ENCODE data around the gene LPCAT3.

Gene LPCAT3

DNA sequence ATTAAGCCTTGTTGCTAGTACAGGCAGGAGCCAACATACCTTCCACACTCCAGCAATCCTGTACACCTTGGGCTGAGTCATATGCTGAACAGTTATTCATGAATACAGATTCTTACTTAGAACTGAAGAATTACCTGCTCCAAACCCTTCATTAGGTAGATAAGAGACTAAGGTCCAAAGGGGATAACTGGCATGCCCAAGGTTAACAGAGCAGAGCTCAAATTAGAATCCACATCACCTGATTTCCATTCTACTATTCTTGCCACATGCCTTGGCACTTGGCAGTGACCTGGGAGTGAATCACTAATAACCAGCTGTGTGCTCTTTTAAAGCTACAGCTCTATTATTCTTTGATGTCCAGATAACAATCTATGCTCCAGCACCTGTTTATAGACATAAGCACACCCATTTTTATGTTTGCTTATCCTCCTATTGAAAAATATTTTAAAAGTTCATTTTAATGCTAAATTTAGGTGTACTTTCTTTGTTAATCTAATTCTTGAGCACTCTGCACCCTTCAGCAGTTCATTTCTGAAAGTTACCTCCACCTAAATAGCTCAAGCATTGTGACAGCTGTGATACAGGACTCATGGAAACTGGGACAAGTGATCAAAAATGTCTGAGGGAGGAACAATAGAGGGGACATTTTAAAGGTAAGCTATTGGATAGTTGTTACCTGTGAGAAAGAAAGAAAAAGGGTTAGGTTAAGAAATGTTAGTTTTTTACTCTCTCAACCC lies 19.4 kb downstream of the LPCAT3 start:
- no peak for DNase-seq (ENCODE audit: low read depth in 2 of 2)

DNA sequence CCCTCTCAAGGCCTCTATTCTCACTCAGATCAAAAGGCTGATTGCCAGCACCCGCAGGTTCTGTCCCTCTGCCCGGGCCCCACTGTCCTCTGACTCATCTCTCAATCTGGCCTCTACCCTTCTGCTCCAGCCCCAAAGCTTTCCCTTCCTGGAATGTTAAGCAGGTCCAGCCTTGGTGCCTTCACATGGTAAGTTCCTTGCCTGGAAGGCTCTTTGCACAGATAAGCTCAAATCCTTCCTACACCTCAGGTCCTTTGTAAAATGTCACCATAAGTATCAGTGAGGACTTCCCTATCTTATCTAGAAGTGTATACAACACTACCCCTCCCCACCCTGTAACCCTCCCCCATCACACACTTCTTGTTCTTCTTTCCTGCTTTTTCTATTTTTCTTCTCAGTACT lies 22.2 kb downstream of the LPCAT3 start:
- no peak for DNase-seq (ENCODE audit: low read depth in 2 of 2)

DNA sequence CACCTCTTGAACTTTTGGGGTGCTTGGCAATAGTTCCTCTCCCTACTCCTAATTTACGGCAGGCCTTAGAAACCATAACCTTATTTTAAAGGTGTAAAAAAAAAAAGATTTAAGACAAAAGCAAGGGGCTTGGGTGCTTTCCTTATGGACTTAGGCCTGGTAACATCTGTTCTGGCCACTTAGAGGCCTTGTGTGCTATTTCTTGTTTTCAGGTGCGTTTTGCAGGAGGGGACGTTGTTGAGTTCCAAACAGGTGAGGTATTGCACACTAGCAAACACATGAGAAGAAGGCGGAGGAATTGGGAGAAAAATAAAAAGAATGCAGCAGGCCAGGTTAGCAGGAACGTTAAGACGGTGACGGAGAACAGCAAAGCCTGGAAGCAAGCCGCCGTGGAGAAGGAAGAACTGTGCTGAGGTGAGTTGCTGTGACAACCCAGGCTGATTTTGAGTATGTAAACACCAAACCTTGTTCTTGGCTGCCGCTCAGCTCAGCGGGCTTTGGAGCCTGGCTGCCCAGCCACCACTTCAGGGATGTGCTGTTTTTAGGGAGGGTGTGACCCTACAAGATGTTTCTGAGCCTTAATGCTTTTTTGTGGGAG lies 30.2 kb downstream of the LPCAT3 start:
- no peak for DNase-seq (ENCODE audit: low read depth in 2 of 2)

DNA sequence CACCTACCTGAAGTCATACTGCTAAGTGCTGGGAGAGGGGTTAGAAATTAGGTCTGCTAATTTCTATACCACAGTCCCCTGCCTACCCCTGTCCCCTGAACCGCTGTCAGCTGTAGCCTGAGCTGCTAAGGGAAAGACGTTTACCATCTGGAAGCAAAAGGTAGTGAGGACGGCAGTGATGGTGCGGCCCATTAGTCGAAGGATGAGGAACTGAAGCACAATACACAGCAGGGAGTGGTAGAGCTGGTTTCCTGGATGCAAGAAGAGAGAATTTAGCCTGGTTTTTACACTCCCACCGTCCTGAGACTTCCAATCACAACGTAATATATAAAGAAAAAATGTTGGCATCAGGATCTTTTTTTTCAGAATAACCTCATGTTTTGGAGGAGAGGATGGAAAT lies 35.7 kb downstream of the LPCAT3 start:
- DNase-seq (ENCODE audit: low read depth in 2 of 2), result no peak

DNA sequence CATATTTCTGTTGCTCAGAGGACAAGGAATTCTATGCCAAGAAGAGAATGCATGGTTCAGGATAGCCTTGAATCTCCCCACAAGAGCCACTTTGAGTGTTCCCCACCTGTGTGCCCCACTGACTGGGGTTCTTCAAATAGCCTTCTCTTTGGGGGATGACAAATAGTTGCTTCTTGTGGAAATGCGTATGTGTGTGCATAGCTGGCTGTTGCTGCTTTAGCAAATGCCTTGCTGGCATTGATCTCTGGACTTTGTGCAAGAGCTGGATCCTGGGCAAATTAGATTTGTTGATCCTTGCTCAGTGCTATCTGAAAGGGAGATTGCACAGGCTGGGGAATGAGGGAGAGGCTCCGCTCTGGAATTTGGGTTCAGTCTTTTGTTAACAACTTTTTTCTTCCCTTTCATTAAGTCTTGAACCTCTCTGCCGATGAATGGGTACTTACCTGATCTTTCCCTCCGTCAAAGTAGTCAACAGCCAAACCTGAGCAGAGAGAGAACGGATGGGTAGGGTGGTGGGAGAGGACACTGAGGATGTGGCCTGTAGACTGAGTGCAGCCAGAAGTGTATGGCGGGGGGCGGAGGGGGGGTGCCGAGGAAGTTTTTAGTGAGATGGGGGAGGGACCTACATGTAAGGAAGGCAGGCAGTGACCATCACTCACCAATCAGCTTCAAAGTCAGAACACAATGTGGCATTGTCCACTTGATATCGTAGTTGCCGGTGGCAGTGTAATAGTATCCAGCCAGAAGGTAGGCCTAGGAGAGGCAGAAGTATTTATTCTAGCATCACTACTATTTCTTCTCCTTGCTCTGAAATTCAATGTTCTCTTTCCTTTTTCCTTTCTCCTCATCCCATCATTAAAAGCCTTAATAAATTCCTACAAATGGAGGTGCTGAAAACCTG lies 36.9 kb downstream of the LPCAT3 start:
- DNase-seq (ENCODE audit: low read depth in 2 of 2), result no peak

DNA sequence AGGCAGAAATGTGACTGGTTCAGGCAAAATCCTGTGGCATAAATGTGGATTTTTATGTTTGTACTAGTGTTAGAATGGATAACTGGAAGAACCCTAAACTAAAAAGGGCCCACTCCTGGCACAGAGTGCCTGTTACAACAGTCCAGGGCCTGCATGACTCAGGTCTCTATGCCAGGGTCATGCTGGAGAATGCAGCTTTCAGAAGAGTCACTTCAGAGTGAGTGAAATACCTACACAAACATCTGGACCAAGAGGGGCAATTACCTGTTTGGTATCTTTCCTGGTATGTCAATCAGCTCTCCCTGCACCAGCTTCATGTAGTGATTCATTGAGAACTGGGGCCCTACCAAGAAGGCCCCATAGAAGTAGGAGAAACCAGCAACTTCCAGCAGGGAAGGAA lies 37.5 kb downstream of the LPCAT3 start:
- DNase-seq (ENCODE audit: low read depth in 2 of 2), result no peak

- no peak for DNase-seq (ENCODE audit: low read depth in 2 of 2)
Observed at GRCh38 chr12:6980075-6980474, 38.2 kb downstream of the LPCAT3 start.

GRCh38 chr12:6979453-6979852 lies 38.8 kb downstream of the LPCAT3 start:
- DNase-seq (ENCODE audit: low read depth in 2 of 2), result no peak

DNA sequence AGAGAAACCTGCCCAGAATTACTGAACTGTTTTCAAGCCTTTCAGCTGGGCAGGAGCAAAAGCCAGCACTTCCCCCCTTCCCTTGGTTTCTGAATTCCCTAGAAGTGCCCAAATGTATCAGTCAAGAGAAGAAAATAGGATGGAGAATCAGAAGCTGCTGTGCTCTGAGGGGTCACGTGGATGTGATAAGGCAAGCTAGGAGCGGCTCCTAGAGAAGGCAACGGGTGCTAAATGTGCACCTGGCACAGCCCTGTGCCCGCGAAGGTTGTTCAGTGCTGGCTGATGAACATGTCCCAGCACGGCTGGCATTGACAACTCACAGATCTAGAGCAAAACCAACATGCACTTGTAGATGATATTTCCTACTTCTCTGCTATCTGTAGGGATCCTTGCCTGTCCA lies 39.3 kb downstream of the LPCAT3 start:
- no peak for DNase-seq (ENCODE audit: low read depth in 2 of 2)

GRCh38 chr12:6978611-6979011 lies 39.7 kb downstream of the LPCAT3 start:
- DNase-seq (ENCODE audit: low read depth in 2 of 2), result no peak

DNA sequence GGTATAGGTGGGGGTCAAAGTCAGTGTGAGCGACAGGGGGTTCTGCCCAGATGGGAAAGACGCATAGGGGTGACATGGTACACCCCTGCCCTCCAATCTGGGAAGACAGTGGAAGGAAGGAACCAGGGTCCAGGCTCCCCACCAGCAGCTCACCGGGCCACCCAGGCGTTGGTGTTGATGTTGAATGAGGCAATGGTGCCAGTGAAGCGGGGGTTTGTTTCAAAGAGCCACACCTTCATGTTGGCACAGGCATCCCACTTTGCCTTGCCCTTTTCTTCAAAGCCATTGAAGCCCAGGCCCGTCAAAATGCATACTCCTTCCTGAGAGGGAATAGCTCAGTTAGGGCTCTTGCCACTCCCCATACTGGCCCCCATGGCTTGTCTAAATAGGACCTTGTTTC lies 40.1 kb downstream of the LPCAT3 start:
- DNase-seq (ENCODE audit: low read depth in 2 of 2), result no peak

DNA sequence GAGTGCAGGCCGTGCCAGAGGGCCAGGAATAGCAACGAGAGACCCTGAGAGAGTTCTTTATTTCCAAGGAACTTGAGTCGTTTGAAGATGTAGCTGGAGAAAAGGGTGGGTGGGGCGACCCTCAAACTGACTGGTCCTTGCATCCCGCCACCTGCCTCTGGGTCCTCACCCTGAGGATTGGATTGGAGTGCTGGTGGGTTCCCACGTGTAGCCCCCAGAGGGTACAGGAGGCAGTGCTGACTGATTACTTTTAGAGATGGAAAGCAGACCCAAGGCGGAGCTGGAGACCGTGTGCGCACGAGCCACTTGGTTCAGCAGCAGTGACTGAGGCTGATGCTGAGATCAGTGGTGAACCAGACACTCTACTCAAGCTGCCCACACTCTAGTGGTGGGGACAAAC lies 40.6 kb downstream of the LPCAT3 start:
- no peak for DNase-seq (ENCODE audit: low read depth in 2 of 2)

DNA sequence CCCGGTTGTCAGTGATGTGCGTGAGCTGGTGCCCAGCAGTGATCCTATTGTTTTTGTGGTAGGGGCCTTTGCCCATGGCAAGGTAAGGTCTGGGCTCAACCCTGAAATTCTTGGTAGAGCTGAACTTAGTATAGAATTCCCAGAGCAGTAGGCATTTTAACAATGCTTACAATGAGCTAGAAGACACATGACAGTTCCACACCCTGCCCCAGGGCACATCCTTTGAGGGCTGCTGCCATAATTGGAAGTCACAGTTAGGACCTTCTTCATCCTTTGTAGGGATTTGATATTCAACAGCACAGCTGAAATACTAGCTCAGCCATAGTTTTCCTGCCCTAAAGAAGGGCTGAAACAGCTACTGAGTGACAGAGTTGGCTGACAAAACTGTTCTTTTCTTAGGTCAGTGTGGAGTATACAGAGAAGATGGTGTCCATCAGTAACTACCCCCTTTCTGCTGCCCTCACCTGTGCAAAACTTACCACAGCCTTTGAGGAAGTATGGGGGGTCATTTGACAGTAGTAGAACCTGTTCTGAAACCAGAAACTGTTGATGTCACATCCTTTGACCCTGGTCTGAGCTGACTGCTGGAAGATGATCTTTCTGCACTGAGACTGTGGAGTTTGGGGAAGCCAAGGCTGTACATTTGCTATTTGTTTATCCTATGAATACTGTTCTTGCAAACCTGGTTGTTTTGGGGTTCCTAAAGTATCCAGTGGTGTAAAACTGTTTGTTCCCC lies 42.8 kb downstream of the LPCAT3 start:
- DNase-seq (ENCODE audit: low read depth in 2 of 2), result no peak

- no peak for DNase-seq (ENCODE audit: low read depth in 2 of 2)
Observed at GRCh38 chr12:6974180-6974579, 44.1 kb downstream of the LPCAT3 start.

GRCh38 chr12:6970096-6970527 lies 48.2 kb downstream of the LPCAT3 start:
- DNase-seq (ENCODE audit: low read depth in 2 of 2), result no peak

DNA sequence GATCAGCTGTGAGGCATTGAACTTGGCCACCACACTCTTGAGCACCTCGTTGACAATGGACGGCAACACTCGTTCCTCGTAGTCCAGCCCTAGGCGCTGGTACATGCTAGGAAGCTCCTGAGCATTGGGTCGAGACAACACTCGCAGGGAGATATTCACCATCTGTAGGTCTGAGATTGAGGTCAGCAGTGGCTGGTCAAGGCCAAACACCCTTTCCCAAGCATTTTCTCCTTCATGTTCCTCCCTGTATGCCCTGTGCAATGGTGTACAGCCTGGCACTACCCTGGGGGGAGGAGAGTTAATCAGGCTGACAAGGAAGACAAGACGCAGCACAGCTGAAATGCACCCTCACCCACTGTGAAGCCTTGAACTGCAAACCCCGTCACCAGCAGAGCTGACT lies 49.9 kb downstream of the LPCAT3 start:
- DNase-seq (ENCODE audit: low read depth in 2 of 2), result no peak

- no peak for DNase-seq (ENCODE audit: low read depth in 2 of 2)
Observed at GRCh38 chr12:6967651-6968100, 50.6 kb downstream of the LPCAT3 start.

GRCh38 chr12:6966351-6966750 lies 51.9 kb downstream of the LPCAT3 start:
- no peak for DNase-seq (ENCODE audit: low read depth in 2 of 2)

GRCh38 chr12:6965714-6966113 lies 52.6 kb downstream of the LPCAT3 start:
- no peak for DNase-seq (ENCODE audit: low read depth in 2 of 2)

GRCh38 chr12:6965026-6965661 lies 53.1 kb downstream of the LPCAT3 start:
- DNase-seq (ENCODE audit: low read depth in 2 of 2), result peak; percentile 83 to 91

- DNase-seq (ENCODE audit: low read depth in 2 of 2), result no peak
Observed at GRCh38 chr12:6964605-6965025, 53.7 kb downstream of the LPCAT3 start.
